Panc1 (cell line): Measurements from ENCODE around the gene HCAR2. TPM values are rescaled to one million over a fixed set of nuclear protein-coding genes. Genes with fewer than 3 reads are reported as not detected.

Source experiments
- ATAC-seq: fragments of 200-7000 bp; cut with Tn5 transposase; 2 replicates; pipeline ENCODE4 v1.9.1; 2020; ENCODE audit warnings: mild to moderate bottlenecking, moderate library complexity
- BruUV-seq: library from RNA; stranded (reverse); fragments of 400-500 nt; replicated peaks from 2 replicates; lab custom pipeline; 2021; lab: Mats Ljungman, UMichigan
- CTCF ChIA-PET: fragments of 300-600 bp; sonication (Branson Sonifier 250); formaldehyde crosslinking; loops from one replicate; lab custom pipeline; 2022; ENCODE audit warnings: antibody characterized with exemption; lab: Charles Lee
- POLR2A ChIA-PET: fragments of 300-600 bp; sonication (Branson Sonifier 250); formaldehyde crosslinking; loops from one replicate; lab custom pipeline; 2022; ENCODE audit warnings: antibody characterized with exemption; lab: Charles Lee
- DNase-seq: peaks from one replicate; pipeline ENCODE4 v3.0.0-alpha.2; 2010; ENCODE audit warnings: low read depth, low spot score
- H3K27ac ChIP-seq: 2 replicates; pipeline ENCODE4 v1.5.1; 2011; ENCODE audit warnings: mild to moderate bottlenecking, low read length, inconsistent platforms
- H3K27me3 ChIP-seq: fragments of 200-500 bp; sonication (Bioruptor generic); 2 replicates; pipeline ENCODE4 v1.6.0; 2014; ENCODE audit warnings: low read length, inconsistent platforms; ENCODE audit not compliant: control insufficient read depth, insufficient read depth
- H3K36me3 ChIP-seq: fragments of 200-500 bp; sonication (Bioruptor generic); 2 replicates; pipeline ENCODE4 v1.5.1; 2014; ENCODE audit warnings: inconsistent platforms, mild to moderate bottlenecking, low read length, moderate library complexity; ENCODE audit not compliant: control insufficient read depth, insufficient read depth
- H3K4me1 ChIP-seq: 2 replicates; pipeline ENCODE4 v1.5.1; 2011; ENCODE audit warnings: inconsistent platforms, mild to moderate bottlenecking, low read length, moderate library complexity; ENCODE audit not compliant: control insufficient read depth, insufficient read depth
- H3K4me3 ChIP-seq, 2 experiments: 2 replicates each; pipeline ENCODE4 v1.5.1; 2011 to 2012; ENCODE audit warnings: low read depth in 2 of 2, low read length in 2 of 2, mild to moderate bottlenecking in 2 of 2, inconsistent platforms in 1 of 2, moderate library complexity in 1 of 2
- H3K9me3 ChIP-seq: fragments of 200-500 bp; sonication (Bioruptor generic); 2 replicates; pipeline ENCODE4 v1.5.1; 2014; ENCODE audit warnings: low read depth, mild to moderate bottlenecking, inconsistent platforms, low read length, moderate library complexity; ENCODE audit not compliant: control insufficient read depth, insufficient read depth
- POLR2AphosphoS5 ChIP-seq: IDR thresholded peaks from 2 replicates; pipeline ENCODE4 v1.6.1; 2012; ENCODE audit warnings: mild to moderate bottlenecking, low read depth, low read length, moderate library complexity
- SIN3A ChIP-seq: IDR thresholded peaks from 2 replicates; pipeline ENCODE4 v1.6.1; 2012; ENCODE audit warnings: low read depth, mild to moderate bottlenecking, low read length, moderate library complexity, borderline replicate concordance; ENCODE audit not compliant: insufficient read depth
- TCF7L2 ChIP-seq: IDR thresholded peaks from 2 replicates; pipeline ENCODE4 v1.6.1; 2011; ENCODE audit warnings: mild to moderate bottlenecking, low read depth, low read length, inconsistent platforms
- in situ Hi-C: cut with HindIII; loops from 2 replicates; pipeline ENCODE4 v1.10.0; 2016; ENCODE audit warnings: low sequenced_read_pairs, low pct_unique_long_range_greater_than_20kb
- intact Hi-C: fragments of 100-400 bp; cut with micrococcal nuclease; formaldehyde crosslinking; loops from one replicate; pipeline ENCODE4 v1.10.0; 2022; ENCODE audit not compliant: unreplicated experiment
- total RNA-seq: library from RNA; stranded (reverse); gene quantifications from one replicate; pipeline ENCODE4 v1.2.1, GENCODE V29; 2021; ENCODE audit not compliant: unreplicated experiment
- TF ChIP-seq, protein P1 (sequence below): fragments of 450-650 bp; IDR thresholded peaks from 2 replicates; pipeline ENCODE4 v1.5.1; 2017; ENCODE audit warnings: mild to moderate bottlenecking
- TF ChIP-seq, protein P2 (sequence below), 2 experiments: IDR thresholded peaks; 2 replicates each; pipeline ENCODE4 v1.6.1; 2011 to 2012; ENCODE audit warnings: low read depth in 2 of 2, control low read depth in 1 of 2, low read length in 1 of 2, mild to moderate bottlenecking in 1 of 2, moderate library complexity in 1 of 2; ENCODE audit not compliant: insufficient read depth in 1 of 2

Gene HCAR2
- total RNA-seq, 1 experiment from 2014 or later: not detected

DNA sequence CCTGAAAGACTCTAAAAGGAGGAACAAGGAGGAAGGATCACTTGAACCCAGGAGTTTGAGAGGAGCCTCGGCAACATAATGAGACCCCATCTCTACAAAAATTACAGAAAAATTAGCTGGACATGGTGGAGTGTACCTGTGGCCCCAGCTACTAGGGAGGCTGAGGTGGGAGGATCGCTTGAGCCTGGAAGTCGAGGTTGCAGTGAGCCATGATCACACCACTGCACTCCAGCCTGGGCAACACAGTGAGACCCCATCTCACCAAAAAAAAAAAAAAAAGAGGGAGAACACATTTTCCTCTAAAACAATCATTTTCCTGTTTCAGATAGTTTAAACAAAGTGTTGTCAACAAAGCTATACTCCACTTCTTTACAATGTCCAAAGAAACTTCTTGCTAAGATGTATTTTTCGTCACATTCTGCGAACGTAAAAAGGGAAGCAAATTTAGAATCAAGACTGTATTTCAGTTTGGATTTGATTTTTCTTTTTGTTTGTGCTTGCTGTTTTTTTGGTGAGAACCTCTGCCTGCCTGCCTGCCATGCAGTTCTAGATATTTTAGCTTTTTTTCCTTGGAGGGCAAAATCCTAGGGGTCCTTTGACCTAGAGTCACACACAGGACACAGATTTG, 22.4 kb upstream of the HCAR2 start:
- Histone ChIP-seq H3K4me1 (0 out of 2 replicates have a peak, but pooled peaks cover 4% of the 10 kb centered on the region), H3K27ac (no peak overlapping the region), H3K36me3 (no peaks in the 10 kb centered on the region), H3K4me3 (no peak overlapping the region), H3K9me3 (no peaks in the 10 kb centered on the region), H3K27me3 (no peaks in the 10 kb centered on the region)
- intact Hi-C loops: no loop called here
- TF ChIP-seq POLR2AphosphoS5: no peak
- TF ChIP-seq, protein P1, sequence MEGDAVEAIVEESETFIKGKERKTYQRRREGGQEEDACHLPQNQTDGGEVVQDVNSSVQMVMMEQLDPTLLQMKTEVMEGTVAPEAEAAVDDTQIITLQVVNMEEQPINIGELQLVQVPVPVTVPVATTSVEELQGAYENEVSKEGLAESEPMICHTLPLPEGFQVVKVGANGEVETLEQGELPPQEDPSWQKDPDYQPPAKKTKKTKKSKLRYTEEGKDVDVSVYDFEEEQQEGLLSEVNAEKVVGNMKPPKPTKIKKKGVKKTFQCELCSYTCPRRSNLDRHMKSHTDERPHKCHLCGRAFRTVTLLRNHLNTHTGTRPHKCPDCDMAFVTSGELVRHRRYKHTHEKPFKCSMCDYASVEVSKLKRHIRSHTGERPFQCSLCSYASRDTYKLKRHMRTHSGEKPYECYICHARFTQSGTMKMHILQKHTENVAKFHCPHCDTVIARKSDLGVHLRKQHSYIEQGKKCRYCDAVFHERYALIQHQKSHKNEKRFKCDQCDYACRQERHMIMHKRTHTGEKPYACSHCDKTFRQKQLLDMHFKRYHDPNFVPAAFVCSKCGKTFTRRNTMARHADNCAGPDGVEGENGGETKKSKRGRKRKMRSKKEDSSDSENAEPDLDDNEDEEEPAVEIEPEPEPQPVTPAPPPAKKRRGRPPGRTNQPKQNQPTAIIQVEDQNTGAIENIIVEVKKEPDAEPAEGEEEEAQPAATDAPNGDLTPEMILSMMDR: no peak
- TF ChIP-seq, protein P2, sequence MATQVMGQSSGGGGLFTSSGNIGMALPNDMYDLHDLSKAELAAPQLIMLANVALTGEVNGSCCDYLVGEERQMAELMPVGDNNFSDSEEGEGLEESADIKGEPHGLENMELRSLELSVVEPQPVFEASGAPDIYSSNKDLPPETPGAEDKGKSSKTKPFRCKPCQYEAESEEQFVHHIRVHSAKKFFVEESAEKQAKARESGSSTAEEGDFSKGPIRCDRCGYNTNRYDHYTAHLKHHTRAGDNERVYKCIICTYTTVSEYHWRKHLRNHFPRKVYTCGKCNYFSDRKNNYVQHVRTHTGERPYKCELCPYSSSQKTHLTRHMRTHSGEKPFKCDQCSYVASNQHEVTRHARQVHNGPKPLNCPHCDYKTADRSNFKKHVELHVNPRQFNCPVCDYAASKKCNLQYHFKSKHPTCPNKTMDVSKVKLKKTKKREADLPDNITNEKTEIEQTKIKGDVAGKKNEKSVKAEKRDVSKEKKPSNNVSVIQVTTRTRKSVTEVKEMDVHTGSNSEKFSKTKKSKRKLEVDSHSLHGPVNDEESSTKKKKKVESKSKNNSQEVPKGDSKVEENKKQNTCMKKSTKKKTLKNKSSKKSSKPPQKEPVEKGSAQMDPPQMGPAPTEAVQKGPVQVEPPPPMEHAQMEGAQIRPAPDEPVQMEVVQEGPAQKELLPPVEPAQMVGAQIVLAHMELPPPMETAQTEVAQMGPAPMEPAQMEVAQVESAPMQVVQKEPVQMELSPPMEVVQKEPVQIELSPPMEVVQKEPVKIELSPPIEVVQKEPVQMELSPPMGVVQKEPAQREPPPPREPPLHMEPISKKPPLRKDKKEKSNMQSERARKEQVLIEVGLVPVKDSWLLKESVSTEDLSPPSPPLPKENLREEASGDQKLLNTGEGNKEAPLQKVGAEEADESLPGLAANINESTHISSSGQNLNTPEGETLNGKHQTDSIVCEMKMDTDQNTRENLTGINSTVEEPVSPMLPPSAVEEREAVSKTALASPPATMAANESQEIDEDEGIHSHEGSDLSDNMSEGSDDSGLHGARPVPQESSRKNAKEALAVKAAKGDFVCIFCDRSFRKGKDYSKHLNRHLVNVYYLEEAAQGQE (IDR thresholded peaks at IDR 0.05; ENCODE audit: insufficient read depth in 1 of 2, low read depth in 2 of 2, low read length in 1 of 2): no peak
- no peak for TF ChIP-seq TCF7L2
- TF ChIP-seq SIN3A: no peak
- ChIA-PET CTCF (interaction anchor here (0.6 to 0.7 kb wide), 2 partner anchors 86 to 508 kb away, joined by 4 to 6 read pairs; partner anchors contain the start of gene MTRFR), POLR2A (interaction anchor here (1.1 kb wide), 1 partner anchor 10 kb away, joined by 6 read pairs; no protein-coding TSS in a partner anchor)
- ATAC-seq (no peak), DNase-seq (no peak)
- in situ Hi-C loops: no loop called here
- BruUV-seq: no TSS peak

DNA sequence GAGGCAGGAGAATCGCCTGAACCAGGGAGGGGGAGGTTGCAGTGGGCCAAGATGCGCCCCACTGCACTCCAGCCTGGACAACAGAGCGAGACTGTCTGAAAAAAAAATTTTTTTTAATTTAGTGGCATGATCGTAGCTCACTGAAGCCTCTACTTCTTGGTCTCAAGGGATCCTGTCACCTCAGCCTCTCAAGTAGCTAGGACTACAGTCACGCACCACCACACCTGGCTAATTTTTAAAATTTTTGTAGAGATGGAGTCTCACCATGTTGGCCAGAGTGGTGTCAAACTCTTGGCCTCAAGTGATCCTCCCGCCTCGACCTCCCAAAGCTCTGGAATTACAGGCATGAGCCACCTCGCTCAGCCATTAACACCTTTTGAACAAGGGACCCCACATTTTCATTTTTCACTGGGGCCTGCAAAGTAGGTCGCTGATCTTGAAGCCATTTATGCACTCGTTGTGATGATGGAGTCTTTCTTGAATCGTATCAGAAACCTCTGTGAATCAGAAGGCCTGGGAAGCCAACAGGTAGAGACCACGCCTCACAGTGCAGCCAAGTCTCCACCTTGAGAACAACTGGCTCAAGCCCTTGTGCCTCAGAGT, 21.6 kb upstream of the HCAR2 start:
- H3K27ac ChIP-seq: no peak overlapping the region

More for the DNA sequence above, 21.6 kb upstream of the HCAR2 start:
- DNase-seq: no peak
- no TSS peak for BruUV-seq
- no peak for ATAC-seq
- no peaks in the 10 kb centered on the region for H3K27me3 ChIP-seq
- H3K4me3 ChIP-seq: no peak overlapping the region
- no peak for TF ChIP-seq SIN3A
- no peak for TF ChIP-seq POLR2AphosphoS5
- TF ChIP-seq, protein P1: no peak
- TF ChIP-seq, protein P2 (IDR thresholded peaks at IDR 0.05; ENCODE audit: insufficient read depth in 1 of 2, low read depth in 2 of 2, low read length in 1 of 2): no peak
- H3K4me1 ChIP-seq: no peaks in the 10 kb centered on the region
- no peaks in the 10 kb centered on the region for H3K36me3 ChIP-seq
- in situ Hi-C loops: no loop called here
- H3K9me3 ChIP-seq: no peaks in the 10 kb centered on the region
- POLR2A ChIA-PET: interaction anchor here (1.1 kb wide), 1 partner anchor 10 kb away, joined by 6 read pairs; no protein-coding TSS in a partner anchor
- intact Hi-C loops: no loop called here
- CTCF ChIA-PET: interaction anchor here (0.6 kb wide), 1 partner anchor 87 kb away, joined by 4 read pairs; no protein-coding TSS in a partner anchor
